Measurements from ENCODE around the gene FBH1.
A peak's percentile ranks its signal among the peaks of the same experiment; 100 is the strongest.
"Not testable (repeated sequence)": the region's sequence is repeated elsewhere in the genome, so short reads cannot be mapped to it uniquely, and the experiment has no call there.

The FBH1 gene

DNA sequence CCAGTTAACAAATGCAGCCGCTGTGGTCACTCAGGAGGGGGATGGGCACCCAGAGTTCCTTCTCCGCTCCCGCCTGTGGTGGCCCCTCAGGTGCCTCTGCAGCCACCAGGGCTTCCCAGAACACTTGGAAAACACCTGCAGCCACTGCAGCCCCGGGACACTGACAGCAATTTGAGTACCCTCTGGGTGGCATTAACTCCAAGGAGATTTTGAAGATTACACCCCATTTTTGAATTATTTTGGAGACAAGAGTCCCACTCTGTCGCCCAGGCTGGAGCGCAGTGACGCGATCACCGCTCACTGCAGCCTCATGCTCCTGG is 55.1 kb downstream of the FBH1 start:
- TF ChIP-seq, protein P1, sequence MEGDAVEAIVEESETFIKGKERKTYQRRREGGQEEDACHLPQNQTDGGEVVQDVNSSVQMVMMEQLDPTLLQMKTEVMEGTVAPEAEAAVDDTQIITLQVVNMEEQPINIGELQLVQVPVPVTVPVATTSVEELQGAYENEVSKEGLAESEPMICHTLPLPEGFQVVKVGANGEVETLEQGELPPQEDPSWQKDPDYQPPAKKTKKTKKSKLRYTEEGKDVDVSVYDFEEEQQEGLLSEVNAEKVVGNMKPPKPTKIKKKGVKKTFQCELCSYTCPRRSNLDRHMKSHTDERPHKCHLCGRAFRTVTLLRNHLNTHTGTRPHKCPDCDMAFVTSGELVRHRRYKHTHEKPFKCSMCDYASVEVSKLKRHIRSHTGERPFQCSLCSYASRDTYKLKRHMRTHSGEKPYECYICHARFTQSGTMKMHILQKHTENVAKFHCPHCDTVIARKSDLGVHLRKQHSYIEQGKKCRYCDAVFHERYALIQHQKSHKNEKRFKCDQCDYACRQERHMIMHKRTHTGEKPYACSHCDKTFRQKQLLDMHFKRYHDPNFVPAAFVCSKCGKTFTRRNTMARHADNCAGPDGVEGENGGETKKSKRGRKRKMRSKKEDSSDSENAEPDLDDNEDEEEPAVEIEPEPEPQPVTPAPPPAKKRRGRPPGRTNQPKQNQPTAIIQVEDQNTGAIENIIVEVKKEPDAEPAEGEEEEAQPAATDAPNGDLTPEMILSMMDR (IDR thresholded peaks at IDR 0.05; ENCODE audit: low read depth, low read length, missing control alignments): no peak
- H3K4me3 ChIP-seq (replicated peaks; ENCODE audit: low read depth, low read length): peak overlapping the region; percentile 22
- no peak for DNase-seq (ENCODE audit: extremely low read depth, low read depth)

DNA sequence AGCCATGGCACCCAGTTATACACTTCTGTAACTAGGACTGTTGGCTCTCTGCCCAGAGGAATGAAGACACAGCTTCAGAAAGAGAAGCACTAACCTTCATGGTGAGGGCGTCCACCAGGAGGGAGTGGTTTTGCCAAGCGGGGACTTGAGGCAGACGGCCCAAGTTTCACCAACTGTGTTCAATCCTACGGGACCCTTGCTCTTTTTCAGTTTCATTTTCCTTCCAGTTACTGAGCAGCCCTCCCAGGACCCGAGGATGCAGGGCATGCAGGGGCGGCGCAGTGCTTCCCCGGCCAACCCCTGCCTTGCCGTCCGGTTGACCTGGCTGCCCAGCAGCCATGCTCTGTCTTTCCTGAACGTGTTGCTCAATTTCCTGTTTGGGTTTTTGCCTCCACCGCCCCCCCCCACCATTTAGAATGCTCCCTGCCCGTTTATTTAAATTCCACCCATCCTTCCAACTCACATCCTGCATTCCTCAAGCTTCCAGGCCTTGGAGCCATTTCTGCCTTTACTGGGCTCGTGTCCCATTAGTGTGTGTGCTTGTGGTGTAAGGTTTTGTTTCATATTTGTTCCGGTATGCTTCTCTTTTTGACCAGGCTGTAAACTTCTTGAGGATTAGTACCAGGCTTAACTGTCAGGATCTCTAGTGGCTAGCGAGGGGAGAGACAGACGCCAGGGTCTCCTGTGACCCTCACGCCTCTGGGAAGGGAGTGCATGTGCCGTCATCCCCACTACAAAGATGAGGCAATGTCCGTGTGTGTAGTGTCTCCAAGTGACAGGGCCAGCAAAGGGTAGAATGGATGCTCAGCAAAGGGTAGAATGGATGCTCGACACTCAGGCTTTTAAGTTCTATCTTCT is 55.7 kb downstream of the FBH1 start:
- DNase-seq (ENCODE audit: extremely low read depth, low read depth): peak; percentile 78
- peak overlapping the region; percentile 22 for H3K4me3 ChIP-seq (replicated peaks; ENCODE audit: low read depth, low read length)
- TF ChIP-seq, protein P1 (IDR thresholded peaks at IDR 0.05; ENCODE audit: low read depth, low read length, missing control alignments): no peak

DNA sequence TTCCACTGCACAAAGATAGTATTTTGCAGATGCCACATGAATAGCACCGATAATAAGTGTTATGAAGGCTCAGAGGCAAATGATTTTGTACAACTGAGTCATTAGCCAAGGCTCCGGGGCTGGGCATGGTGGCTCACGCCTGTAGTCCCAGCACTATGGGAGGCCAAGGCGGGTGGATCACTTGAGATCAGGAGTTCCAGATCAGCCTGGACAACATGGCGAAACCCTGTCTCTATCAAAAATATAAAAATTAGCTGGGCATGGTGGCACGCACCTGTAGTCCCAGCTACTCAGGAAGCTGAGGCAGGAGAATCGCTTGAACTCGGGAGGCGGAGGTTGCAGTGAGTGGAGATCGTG is 56.4 kb downstream of the FBH1 start:
- H3K4me3 ChIP-seq (replicated peaks; ENCODE audit: low read depth, low read length); DNase-seq (ENCODE audit: extremely low read depth, low read depth): not testable (repeated sequence)

DNA sequence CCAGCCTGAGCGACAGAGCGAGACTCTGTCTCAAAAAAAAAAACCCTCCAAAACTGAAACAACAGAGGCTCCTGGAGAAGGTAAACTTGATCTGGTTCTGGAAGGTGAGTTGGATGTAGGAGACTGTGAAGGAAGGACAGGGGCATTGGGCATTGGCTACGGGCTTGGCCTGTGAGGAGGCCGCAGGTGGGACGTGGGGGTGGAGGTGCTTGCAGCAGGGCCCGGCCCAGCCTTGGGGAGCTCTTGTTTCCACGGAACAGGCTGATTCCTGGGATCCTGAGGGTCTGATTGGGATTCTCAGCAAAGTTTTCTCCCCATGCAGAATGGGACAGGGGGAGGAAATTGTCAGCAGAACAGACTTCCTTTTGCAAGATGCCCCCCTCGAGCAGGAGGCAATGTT is 56.7 kb downstream of the FBH1 start:
- no peak overlapping the region for H3K4me3 ChIP-seq (replicated peaks; ENCODE audit: low read depth, low read length)
- TF ChIP-seq, protein P1 (IDR thresholded peaks at IDR 0.05; ENCODE audit: low read depth, low read length, missing control alignments): no peak
- DNase-seq (ENCODE audit: extremely low read depth, low read depth): no peak

DNA sequence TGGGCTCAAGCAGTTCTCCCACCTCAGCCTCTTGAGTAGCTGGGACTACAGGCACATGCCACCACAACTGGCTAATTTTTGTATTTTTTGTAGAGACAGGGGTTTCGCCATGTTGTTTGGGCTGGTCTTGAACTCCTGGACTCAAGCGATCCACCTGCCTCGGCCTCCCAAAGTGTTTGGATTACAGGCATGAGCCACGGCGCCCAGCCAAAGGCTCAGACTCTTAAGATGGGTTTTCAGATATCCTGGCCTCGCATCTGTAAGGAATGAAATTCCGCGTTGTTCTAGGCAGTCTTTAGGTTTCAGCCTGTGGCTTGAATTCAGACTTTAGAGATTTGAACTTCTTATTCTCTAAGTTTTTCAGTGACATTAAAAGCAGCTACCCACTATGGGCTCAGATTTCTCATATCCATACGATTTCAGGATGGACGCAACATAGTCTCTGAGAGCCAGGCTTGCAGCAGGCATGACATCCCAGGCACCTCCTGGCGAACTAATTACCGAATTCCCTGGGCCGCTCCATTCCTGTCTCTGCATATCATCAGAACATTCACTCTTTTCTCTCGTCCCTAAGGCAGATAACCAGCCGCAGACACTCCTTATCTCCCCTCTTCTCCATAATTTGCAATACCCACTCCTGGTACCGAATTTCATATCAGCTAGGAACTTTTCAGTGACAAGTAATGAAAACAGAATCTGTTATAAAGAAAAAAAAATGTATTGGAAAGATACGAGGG is 57.6 kb downstream of the FBH1 start:
- TF ChIP-seq, protein P1 (IDR thresholded peaks at IDR 0.05; ENCODE audit: low read depth, low read length, missing control alignments): no peak
- no peak overlapping the region for H3K4me3 ChIP-seq (replicated peaks; ENCODE audit: low read depth, low read length)
- DNase-seq (ENCODE audit: extremely low read depth, low read depth): no peak

DNA sequence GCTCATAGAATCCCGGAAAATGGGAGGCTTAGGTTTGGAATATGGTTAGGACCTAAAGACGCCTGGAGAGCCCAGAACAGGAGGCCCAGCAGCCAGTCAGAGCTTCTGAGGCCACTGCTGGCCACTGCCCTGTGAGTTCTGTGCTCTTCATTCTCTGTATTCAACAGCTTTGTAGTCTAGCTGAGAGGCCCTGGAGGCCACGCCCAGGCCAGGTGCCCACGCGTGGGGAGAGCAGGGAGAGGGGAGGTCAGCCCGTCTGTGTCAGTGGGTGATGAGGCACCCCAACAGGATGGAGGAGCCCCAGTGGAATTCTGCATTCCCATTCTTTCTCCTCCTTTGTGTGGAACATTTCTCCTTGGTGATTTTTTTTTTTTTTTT is 58.2 kb downstream of the FBH1 start:
- no peak for DNase-seq (ENCODE audit: extremely low read depth, low read depth)
- no peak overlapping the region for H3K4me3 ChIP-seq (replicated peaks; ENCODE audit: low read depth, low read length)
- TF ChIP-seq, protein P1 (IDR thresholded peaks at IDR 0.05; ENCODE audit: low read depth, low read length, missing control alignments): no peak

DNA sequence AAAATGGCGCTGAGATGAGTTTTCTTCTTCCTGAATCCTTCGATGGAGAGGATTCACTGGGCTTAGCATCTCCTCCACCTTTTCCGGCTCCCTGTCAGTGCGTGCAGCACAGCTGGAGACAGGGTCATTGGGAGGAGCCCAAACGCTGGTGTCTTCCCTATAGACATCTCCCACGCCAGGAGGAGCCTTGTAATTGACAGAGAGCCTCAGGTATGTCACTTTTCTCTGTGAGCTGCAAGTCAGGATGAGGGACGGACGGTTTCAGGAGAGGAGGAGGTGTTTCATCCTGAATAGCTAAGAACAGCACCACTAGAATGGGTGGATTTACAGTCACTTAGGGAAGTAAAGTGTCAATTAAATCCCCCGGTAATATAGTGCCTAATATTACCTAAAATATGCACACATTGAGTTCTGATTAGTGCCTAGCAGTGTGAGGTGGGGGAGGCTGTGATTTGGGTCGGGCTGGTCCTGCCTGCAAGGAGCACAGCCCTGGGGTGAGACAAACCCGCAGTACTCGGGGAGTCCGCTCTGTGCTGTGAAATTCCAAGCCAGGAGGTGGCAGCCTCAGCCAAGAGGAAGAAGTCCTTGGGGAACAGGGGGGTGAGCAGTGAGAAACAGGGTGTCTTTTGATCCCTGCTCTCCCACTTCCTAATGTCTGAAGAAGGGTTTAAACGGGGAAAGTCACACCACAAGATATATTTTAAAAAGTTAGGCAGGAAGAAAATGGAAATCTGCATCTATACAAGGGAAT is 59.1 kb downstream of the FBH1 start:
- DNase-seq (ENCODE audit: extremely low read depth, low read depth): no peak
- TF ChIP-seq, protein P1 (IDR thresholded peaks at IDR 0.05; ENCODE audit: low read depth, low read length, missing control alignments): peak; percentile 63

More for the DNA sequence above, 59.1 kb downstream of the FBH1 start:
- no peak overlapping the region for H3K4me3 ChIP-seq (replicated peaks; ENCODE audit: low read depth, low read length)

Measured in HFF-Myc (cell line).